Fibroblast of lung (primary cell): ENCODE data around the gene FAM25G. TPM values are rescaled to one million over a fixed set of nuclear protein-coding genes. Genes with fewer than 3 reads are reported as not detected.

ENCODE experiments used
- DNase-seq, 2 donors: peaks; one replicate each; pipeline versions ENCODE4 v3.0.0 to v3.0.0-alpha.2; 2010; ENCODE audit warnings: low read depth in 2 of 2
- H2AFZ ChIP-seq: 2 replicates; pipeline ENCODE4 v1.5.1; 2012; ENCODE audit warnings: low read length, control low read depth, inconsistent platforms
- H3K27ac ChIP-seq: 2 replicates; pipeline ENCODE4 v1.5.1; 2011; ENCODE audit warnings: low read length, control low read depth; ENCODE audit not compliant: insufficient read depth
- H3K27me3 ChIP-seq: 2 replicates; pipeline ENCODE4 v1.5.1; 2011; ENCODE audit warnings: mild to moderate bottlenecking, low read length; ENCODE audit not compliant: control insufficient read depth, insufficient read depth
- H3K36me3 ChIP-seq: 2 replicates; pipeline ENCODE4 v1.5.1; 2011; ENCODE audit warnings: low read length; ENCODE audit not compliant: control insufficient read depth, insufficient read depth
- H3K4me1 ChIP-seq: 2 replicates; pipeline ENCODE4 v1.5.1; 2011; ENCODE audit warnings: low read length; ENCODE audit not compliant: control insufficient read depth, insufficient read depth; ENCODE audit errors: extremely low read depth
- H3K4me2 ChIP-seq: 2 replicates; pipeline ENCODE4 v1.5.1; 2011; ENCODE audit warnings: low read length, control low read depth; ENCODE audit not compliant: insufficient read depth; ENCODE audit errors: extremely low read depth
- H3K4me3 ChIP-seq, 4 experiments: fragments of 200-600 bp in 1 of 4; sonication (generic) in 1 of 4; replicated peaks in 1 of 4; 2 replicates each; pipeline ENCODE4 v1.5.1; 2011 to 2016; ENCODE audit warnings: low read length in 4 of 4, low read depth in 3 of 4, mild to moderate bottlenecking in 3 of 4, control low read depth in 2 of 4, inconsistent platforms in 1 of 4, mixed read lengths in 1 of 4; ENCODE audit not compliant: insufficient read depth in 1 of 4; ENCODE audit errors: control extremely low read depth in 1 of 4
- H3K79me2 ChIP-seq: 2 replicates; pipeline ENCODE4 v1.5.1; 2012; ENCODE audit warnings: mild to moderate bottlenecking, low read length, inconsistent platforms; ENCODE audit not compliant: control insufficient read depth, insufficient read depth
- H3K9ac ChIP-seq: 2 replicates; pipeline ENCODE4 v1.5.1; 2011; ENCODE audit warnings: mild to moderate bottlenecking, low read length, control low read depth; ENCODE audit not compliant: insufficient read depth
- H3K9me3 ChIP-seq: 2 replicates; pipeline ENCODE4 v1.5.1; 2012; ENCODE audit warnings: low read depth, low read length; ENCODE audit not compliant: control insufficient read depth, insufficient read depth
- H4K20me1 ChIP-seq: 2 replicates; pipeline ENCODE4 v1.5.1; 2011; ENCODE audit warnings: low read length; ENCODE audit not compliant: control insufficient read depth, insufficient read depth; ENCODE audit errors: extremely low read depth
- EZH2 ChIP-seq: IDR thresholded peaks from 2 replicates; pipeline ENCODE4 v1.5.1; 2012; ENCODE audit warnings: low read length, control low read depth, mild to moderate bottlenecking; ENCODE audit errors: missing control alignments
- polyA plus RNA-seq, 2 donors: library from polyadenylated mRNA; depleted of rRNA in 1 of 2; stranded (reverse) in 1 of 2; unstranded in 1 of 2; fragments of >200 nt; gene quantifications; 2 replicates each; pipeline ENCODE4 v1.2.1, GENCODE V29; 2011 to 2012; ENCODE audit warnings: missing spikeins in 1 of 2
- total RNA-seq: library from RNA; depleted of rRNA; stranded (reverse); fragments of >200 nt; gene quantifications from 2 replicates; pipeline ENCODE4 v1.2.1, GENCODE V29; 2014
- TF ChIP-seq, protein P1 (sequence below), 2 donors: IDR thresholded peaks in 1 of 2; conservative IDR thresholded peaks in 1 of 2; 1 replicate in 1 of 2; 2 replicates in 1 of 2; pipeline ENCODE4 v1.5.1; 2011 to 2012; ENCODE audit warnings: low read length in 2 of 2, control low read depth in 1 of 2, inconsistent platforms in 1 of 2, low read depth in 1 of 2, mild to moderate bottlenecking in 1 of 2

The FAM25G gene
- total and polyA plus RNA-seq, 2 donors (not counting 1 experiment from before 2014, with no cell fraction given) = not detected

DNA sequence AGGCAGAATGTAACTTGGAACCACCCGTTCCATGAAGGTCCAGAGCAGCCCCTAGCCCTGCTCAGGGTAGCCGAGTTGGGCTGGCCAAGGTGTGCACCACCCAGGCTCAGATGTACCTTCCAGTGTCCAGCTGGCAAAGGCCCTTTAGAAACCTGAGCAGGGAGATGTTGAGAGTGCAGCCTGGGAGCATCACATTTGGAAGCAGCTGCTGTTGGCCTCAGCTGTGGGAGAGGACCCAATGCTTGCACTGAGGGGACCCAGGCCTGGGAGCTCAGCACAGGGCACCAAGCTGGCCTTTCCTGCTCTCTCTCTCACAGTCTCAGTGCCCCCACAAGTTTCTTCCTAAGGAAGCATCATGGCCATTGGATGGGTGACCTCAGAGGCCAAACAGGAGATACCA, 41.1 kb downstream of the FAM25G start:
- no peaks in the 10 kb centered on the region for H3K79me2 ChIP-seq
- no peak for DNase-seq
- no peaks in the 10 kb centered on the region for H4K20me1 ChIP-seq
- H3K27ac ChIP-seq = no peak overlapping the region
- H3K36me3 ChIP-seq = no peaks in the 10 kb centered on the region
- no peak overlapping the region for H2AFZ ChIP-seq
- no peak overlapping the region for H3K9ac ChIP-seq
- H3K4me3 ChIP-seq = no peak overlapping the region
- H3K4me1 ChIP-seq = no peaks in the 10 kb centered on the region
- no peak overlapping the region for H3K4me2 ChIP-seq
- peaks cover 6% of the 10 kb centered on the region for H3K27me3 ChIP-seq
- H3K9me3 ChIP-seq = no peaks in the 10 kb centered on the region
- TF ChIP-seq, protein P1, sequence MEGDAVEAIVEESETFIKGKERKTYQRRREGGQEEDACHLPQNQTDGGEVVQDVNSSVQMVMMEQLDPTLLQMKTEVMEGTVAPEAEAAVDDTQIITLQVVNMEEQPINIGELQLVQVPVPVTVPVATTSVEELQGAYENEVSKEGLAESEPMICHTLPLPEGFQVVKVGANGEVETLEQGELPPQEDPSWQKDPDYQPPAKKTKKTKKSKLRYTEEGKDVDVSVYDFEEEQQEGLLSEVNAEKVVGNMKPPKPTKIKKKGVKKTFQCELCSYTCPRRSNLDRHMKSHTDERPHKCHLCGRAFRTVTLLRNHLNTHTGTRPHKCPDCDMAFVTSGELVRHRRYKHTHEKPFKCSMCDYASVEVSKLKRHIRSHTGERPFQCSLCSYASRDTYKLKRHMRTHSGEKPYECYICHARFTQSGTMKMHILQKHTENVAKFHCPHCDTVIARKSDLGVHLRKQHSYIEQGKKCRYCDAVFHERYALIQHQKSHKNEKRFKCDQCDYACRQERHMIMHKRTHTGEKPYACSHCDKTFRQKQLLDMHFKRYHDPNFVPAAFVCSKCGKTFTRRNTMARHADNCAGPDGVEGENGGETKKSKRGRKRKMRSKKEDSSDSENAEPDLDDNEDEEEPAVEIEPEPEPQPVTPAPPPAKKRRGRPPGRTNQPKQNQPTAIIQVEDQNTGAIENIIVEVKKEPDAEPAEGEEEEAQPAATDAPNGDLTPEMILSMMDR (conservative IDR thresholded peaks at IDR 0.05 in 1 of 2, IDR thresholded peaks at IDR 0.05 in 1 of 2; ENCODE audit: low read depth in 1 of 2, low read length in 2 of 2) = no peak
- no peak for TF ChIP-seq EZH2

DNA sequence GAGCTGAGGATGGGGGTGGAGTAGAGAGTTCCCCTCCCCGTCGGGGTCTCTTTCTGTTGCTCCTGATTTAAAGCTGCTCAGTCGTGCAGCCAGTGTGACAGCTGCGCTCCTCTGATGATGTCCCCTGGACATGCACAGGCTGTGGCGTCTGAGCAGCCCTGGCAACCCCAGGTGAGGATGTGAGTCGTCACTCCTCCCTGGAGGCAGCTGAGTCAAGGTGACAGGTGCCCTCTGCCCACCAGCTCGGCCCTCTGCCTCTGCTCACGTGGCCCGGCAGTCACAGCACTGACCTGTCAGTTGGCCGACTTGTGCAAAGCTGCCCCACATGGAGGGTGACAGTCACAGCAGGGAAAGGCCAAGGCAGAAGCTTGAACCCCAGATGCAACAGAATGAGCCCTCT, 41.5 kb downstream of the FAM25G start:
- DNase-seq = no peak
- TF ChIP-seq, protein P1 (conservative IDR thresholded peaks at IDR 0.05 in 1 of 2, IDR thresholded peaks at IDR 0.05 in 1 of 2; ENCODE audit: low read depth in 1 of 2, low read length in 2 of 2) = no peak
- TF ChIP-seq EZH2 = no peak
- no peaks in the 10 kb centered on the region for H3K79me2 ChIP-seq
- no peaks in the 10 kb centered on the region for H3K4me1 ChIP-seq
- H3K36me3 ChIP-seq = no peaks in the 10 kb centered on the region
- no peak overlapping the region for H3K27ac ChIP-seq
- no peaks in the 10 kb centered on the region for H3K9me3 ChIP-seq
- no peak overlapping the region for H2AFZ ChIP-seq
- H3K27me3 ChIP-seq = peaks cover 6% of the 10 kb centered on the region
- no peaks in the 10 kb centered on the region for H4K20me1 ChIP-seq
- H3K4me3 ChIP-seq = no peak overlapping the region
- no peak overlapping the region for H3K4me2 ChIP-seq
- H3K9ac ChIP-seq = no peak overlapping the region

DNA sequence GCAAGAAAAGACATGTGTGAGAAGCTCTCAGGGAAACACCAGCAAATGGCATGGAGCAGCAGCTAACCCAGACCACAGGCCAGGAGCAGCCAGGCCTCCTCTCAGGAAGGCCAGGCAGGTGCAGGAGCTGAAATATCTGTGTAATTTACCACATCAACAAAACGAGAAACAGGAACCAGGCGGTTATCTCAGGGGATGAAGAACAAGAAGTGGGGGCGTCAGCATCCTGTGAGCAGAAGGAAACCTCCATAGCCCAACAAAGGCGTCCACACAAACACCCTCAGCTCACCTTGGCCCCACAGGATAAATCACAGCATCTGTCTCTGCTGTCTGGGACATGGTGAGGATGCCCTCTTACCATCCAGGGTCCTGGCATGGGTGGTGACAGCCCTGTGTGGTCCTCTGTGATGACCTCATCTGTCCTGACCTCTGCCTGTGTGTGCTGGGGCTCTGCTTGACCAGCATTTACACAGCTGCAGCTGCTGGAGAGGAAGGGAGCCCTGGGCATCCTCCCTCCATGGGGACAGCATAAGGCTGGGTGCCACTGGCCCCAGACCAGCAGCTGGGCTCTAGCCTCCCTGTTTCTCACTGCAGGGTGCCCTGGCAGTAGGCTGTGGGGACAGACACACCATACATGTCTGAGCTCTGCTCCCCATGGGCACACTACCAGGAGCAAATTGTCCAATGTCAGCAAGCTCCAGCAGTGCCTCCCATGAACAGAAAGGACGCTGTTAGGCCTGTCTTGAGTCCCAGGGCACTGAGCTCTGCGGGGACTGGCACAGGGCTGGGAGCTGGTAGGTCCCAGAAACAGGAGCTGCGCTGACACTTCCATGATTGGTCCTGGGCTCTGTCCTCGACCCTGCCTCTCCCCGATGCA, 42.2 kb downstream of the FAM25G start:
- Histone ChIP-seq H3K27ac (no peak overlapping the region), H4K20me1 (no peaks in the 10 kb centered on the region), H3K4me1 (no peaks in the 10 kb centered on the region), H2AFZ (no peak overlapping the region), H3K79me2 (no peaks in the 10 kb centered on the region), H3K9me3 (no peaks in the 10 kb centered on the region), H3K27me3 (peaks cover 4% of the 10 kb centered on the region), H3K36me3 (no peaks in the 10 kb centered on the region), H3K4me3 (no peak overlapping the region), H3K9ac (no peak overlapping the region), H3K4me2 (no peak overlapping the region)
- DNase-seq = no peak
- TF ChIP-seq, protein P1 (conservative IDR thresholded peaks at IDR 0.05 in 1 of 2, IDR thresholded peaks at IDR 0.05 in 1 of 2; ENCODE audit: low read depth in 1 of 2, low read length in 2 of 2) = no peak
- TF ChIP-seq EZH2 = no peak
